Measurements from ENCODE around the gene LRRK2.

- TF ChIP-seq CTCF (conservative IDR thresholded peaks at IDR 0.05; ENCODE audit: low read length), result no peak
- no peak for TF ChIP-seq EZH2phosphoT487 (IDR thresholded peaks at IDR 0.05; ENCODE audit: borderline replicate concordance)
Measured at GRCh38 chr12:40181490-40181889, 43.3 kb upstream of the LRRK2 start.
